HFF-Myc (cell line): Measurements from ENCODE around the gene TMEM45A.
"Not testable (repeated sequence)": the region's sequence is repeated elsewhere in the genome, so short reads cannot be mapped to it uniquely, and the experiment has no call there.

Source experiments
- DNase-seq: peaks from one replicate; pipeline ENCODE4 v3.0.0-alpha.2; 2011; ENCODE audit warnings: low read depth; ENCODE audit errors: extremely low read depth
- H3K4me3 ChIP-seq: replicated peaks from 2 replicates; pipeline ENCODE4 v1.5.1; 2011; ENCODE audit warnings: low read depth, mild to moderate bottlenecking, control low read depth, low read length
- CTCF ChIP-seq: IDR thresholded peaks from 2 replicates; pipeline ENCODE4 v1.5.1; 2012; ENCODE audit warnings: mild to moderate bottlenecking, low read depth, low read length, control low read depth; ENCODE audit errors: missing control alignments

Gene TMEM45A

DNA sequence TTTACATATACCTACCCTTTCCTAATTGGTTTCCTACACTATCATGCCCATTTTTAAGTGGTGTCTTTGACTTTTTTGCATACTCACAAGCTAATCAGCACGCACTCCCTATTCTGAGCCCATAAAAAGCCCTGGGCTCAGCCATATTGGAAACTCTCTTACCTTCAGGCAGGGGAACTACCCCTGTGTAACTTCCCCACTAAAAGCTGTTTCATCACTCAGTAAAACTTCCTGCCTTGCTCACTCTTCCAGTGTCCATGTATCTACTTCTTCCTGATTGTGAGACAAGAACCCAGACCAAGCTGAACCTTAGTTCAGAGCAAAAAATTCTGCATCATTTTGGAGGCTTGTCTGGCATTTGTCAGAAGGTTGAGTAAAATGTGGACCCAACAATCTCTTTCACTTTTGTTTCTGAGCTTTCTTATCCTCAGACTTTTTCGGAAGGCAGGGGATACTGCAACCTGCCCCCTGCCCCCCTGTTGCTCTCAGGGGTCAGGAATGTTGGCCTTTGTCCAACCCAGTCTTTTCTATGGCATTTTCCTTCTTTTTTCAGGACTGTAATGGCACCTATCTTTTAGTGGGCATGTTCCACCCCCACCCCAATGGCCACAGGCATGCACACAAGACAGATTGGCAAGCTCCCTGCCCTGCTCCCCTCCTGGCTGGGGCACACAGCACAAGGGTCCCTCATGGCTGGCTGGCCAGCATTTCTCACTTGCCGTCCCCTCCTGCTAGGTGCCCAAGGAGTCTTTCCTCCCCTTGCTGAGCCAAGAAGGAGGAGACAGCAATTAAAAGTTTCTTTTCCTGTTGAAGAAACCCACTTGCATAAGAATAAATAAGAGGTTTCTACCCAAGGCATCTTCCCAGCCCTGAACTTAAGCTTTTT is 26.3 kb upstream of the TMEM45A start:
- no peak for TF ChIP-seq CTCF
- no peak for DNase-seq
- H3K4me3 ChIP-seq: no peak overlapping the region

- H3K4me3 ChIP-seq: no peak overlapping the region
- TF ChIP-seq CTCF: no peak
- DNase-seq: no peak
These were observed 25.3 kb upstream of the TMEM45A start for GRCh38 chr3:100467133-100467532.

DNA sequence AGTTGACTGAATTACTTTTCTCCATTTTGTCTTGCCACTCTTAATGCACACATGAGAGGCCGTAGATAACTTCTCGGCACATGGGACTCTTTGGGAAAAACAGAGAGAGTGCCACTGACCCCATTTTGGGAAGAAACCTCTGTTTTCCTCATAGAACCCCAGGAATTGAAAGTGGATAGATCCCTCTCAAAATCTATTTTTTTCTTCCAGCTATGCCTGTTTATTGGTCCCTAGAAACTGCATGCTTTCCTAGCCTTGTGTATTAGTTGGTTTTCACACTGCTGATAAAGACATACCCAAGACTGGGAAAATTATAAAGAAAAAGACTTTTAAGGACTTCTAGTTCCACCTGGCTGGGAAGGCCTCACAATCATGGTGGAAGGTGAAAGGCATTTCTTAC is 23.7 kb upstream of the TMEM45A start:
- TF ChIP-seq CTCF: no peak

DNA sequence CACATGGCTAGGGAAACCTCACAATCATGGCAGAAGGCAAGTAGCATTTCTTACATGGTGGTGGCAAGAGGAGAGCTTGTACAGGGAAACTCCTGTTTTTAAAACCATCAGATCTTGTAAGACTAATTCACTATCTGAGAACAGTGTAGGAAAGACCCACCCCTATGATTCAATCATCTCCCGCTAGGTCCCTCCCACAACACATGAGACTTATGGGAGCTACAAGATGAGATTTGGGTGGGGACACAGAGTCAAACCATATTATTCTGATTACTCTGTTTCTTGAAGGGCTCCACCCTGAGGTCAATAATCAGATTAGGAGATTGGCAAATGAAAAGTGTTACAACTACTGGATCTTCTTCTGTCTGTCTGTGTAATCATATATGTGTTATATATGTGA is 21.5 kb upstream of the TMEM45A start:
- no peak for TF ChIP-seq CTCF
- no peak overlapping the region for H3K4me3 ChIP-seq
- DNase-seq: no peak

More for the DNA sequence above, 23.7 kb upstream of the TMEM45A start:
- no peak for DNase-seq
- no peak overlapping the region for H3K4me3 ChIP-seq

DNA sequence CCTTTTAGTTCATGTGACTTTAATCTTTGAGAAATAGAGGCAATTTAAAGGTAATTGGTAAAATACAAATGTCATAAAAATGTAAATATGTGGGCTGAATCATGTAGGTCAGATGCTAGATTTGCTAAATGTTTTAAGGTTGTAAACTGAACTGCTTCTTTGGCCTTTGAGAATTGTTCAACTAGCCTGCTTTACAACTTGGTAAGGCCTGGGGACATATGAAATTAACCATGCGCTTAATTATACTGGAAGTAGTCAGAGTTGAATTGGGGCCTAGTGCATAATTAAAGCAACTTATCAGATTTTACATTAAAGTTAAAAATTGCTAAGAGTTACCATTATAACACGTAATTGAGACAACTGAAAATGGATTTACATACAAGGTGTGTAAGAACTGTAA is 21.0 kb upstream of the TMEM45A start:
- DNase-seq: no peak
- no peak for TF ChIP-seq CTCF
- H3K4me3 ChIP-seq: no peak overlapping the region

DNA sequence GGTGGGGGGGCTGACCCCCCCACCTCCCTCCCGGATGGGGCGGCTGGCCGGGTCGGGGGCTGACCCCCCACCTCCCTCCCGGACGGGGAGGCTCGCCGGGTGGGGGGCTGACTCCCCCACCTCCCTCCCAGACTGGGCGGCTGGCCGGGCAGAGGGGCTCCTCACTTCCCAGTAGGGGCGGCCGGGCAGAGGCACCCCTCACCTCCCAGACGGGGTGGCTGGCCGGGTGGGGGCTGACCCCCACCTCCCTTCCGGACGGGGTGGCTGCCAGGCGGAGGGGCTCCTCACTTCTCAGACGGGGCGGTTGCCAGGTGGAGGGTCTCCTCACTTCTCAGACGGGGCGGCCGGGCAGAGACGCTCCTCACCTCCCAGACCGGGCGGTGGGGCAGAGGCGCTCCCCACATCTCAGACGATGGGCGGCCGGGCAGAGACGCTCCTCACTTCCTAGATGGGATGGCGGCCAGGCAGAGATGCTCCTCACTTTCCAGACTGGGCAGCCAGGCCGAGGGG is 14.5 kb upstream of the TMEM45A start:
- H3K4me3 ChIP-seq, DNase-seq: not testable (repeated sequence)

GRCh38 chr3:100478521-100478920 is 13.9 kb upstream of the TMEM45A start:
- DNase-seq, H3K4me3 ChIP-seq: not testable (repeated sequence)

- no peak for DNase-seq
- no peak overlapping the region for H3K4me3 ChIP-seq
- TF ChIP-seq CTCF: no peak
These were observed 12.3 kb upstream of the TMEM45A start for GRCh38 chr3:100480081-100480480.
